ENCODE measurements around the gene MBOAT1.
A peak's percentile ranks its signal among the peaks of the same experiment; 100 is the strongest.

Gene MBOAT1

DNA sequence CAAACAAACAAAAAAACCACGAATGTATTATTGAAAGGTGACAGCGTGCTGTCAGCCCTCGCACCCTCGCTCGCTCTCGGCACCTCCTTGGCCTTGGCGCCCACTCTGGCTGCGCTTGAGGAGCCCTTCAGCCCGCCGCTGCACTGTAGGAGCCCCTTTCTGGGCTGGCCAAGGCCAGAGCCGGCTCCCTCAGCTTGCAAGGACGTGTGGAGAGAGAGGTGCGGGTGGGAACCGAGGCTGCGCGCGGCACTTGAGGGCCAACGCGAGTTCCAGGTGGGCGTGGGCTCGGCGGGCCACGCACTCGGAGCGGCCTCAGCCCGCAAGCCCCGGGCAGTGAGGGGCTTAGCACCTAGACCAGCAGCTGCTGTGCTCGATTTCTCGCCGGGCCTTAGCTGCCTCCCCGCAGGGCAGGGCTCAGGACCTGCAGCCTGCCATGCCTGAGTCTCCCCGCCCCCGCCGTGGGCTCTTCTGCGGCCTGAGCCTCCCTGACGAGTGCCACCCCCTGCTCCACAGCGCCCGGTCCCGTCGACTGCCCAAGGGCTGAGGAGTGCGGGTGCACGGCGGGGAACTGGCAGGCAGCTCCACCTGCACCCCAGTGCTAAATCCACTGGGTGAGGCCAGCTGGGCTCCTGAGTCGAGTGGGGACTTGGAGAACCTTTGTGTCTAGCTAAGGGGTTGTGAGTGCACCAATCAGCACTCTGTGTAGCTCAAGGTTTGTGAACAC is 20.9 kb upstream of the MBOAT1 start:
- DNase-seq (ENCODE audit: low spot score), result no peak

DNA sequence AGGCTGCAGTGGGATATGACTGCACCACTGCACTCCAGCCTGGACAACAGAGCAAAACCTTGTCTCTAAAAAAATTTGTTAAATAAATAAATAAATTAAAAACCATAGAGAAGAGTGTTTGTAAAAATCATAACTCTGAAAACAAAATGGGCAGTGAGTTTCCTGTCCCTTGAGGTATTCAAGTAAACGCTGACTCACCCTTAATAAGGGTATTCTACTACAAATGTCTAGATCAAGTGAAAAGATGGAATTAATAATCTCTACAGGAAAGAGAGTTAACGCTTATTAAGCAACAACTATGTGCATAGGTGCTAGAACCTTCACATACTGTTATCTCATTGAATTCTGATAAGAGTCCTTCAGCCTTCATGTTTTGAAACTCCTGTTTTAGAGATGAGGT is 19.9 kb upstream of the MBOAT1 start:
- no peak for DNase-seq (ENCODE audit: low spot score)

DNA sequence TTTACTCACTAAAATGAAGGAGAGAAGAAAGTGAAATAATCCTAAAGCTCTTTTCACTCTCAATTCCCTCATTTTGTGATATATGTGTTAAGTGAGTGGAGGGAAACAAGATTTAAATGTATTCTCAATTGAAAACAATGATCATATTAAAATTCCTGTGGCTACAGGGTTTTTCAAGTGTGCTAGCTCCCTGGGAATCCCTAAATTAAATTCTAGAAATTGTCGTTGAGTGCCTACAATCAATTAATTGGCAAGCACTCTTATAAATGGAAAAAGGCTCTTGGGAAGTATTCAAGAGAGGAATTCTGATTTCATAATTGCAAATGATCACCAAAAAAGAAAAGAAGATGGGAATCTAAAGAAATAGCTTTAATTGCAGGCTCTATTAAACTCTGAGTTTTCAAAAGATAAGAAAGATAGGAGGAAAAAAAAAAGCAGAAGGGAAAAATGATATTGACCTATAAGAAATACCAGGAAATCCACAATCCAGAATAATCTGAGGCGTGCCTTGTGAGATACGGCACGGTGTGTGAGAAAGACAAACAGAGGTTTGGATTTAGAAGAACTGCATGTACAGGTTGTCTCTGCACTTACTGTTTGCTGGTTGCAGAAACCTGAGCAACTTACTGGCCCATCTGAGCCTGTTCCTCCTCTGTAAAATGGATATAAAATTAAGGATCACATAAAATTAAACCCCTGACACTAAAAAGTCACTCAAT is 18.3 kb upstream of the MBOAT1 start:
- no peak for DNase-seq (ENCODE audit: low spot score)

DNA sequence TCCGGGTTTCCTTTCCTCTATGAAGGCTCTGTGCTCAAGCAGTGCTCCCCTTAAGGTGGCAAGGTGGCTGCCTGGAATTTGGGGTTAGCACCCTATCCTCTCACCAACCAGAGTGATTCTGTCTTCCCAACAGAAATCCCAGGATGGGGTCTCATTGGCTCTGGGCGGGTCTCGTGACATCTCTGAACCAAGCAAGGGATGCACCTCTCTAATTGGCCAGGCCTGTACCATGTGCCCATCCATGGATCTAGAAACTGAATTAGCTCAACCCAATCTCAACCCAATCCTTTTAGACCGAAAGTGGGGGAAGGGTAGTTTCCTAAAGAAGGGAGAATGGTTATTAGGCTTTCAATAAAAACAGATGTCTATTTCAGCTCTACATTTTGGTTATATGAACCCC is 17.6 kb upstream of the MBOAT1 start:
- DNase-seq (ENCODE audit: low spot score), result no peak

DNA sequence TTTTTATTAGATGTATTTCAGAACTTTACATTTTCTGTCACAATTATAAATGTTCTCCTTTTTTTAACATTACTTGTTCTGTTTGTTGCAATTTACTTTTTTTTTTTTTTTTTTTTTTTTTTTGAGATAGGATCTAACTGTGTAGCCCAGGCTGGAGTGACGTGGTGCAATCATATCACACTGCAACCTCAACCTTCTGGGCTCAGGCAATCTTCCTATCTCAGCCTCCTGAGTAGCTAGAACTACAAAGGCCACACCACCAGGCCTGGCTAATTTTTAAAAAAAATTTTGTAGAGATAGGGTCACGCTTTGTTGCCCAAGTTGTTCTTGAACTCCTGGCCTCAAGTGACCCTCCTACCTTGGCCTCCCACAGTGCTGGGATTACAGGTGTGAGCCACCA is 15.1 kb upstream of the MBOAT1 start:
- DNase-seq (ENCODE audit: low spot score), result no peak

DNA sequence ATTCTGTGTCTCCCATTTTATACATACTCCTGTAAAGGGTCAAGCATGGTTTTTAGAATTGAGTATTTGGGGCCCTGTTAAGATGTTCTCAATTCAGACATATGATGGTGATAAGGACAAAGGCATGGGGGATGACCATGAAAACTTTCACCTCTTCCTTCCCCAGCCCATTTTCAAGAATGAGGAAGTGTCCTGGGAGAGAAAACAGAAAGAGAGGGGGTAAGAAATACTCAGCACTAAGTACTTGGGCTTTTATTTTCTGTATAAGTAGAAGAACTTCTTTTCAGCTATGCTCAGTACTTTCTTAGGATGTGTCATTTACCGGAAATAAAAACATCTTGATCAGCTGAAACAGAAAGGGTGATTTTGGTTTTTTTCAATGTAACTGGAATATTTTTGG is 10.9 kb upstream of the MBOAT1 start:
- no peak for DNase-seq (ENCODE audit: low spot score)

DNA sequence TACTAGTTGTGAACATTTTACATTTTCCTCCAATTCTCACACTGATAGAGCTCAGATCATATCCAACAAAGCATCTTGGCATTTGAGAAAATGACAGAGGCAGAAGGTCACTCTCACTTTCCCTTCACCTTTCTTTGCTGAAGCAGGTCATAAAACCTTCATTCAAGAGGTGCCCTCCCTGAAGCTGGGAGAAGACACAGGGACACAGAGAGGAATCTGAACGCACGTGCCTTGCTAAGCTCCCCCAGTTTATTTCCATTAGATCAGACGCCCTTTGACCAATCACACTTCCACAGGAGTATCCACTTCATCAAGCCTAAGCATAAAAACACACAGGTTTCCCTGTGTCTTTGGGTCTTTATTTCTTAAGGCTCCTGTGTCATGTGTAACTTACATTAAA is 9.2 kb upstream of the MBOAT1 start:
- no peak for DNase-seq (ENCODE audit: low spot score)

DNA sequence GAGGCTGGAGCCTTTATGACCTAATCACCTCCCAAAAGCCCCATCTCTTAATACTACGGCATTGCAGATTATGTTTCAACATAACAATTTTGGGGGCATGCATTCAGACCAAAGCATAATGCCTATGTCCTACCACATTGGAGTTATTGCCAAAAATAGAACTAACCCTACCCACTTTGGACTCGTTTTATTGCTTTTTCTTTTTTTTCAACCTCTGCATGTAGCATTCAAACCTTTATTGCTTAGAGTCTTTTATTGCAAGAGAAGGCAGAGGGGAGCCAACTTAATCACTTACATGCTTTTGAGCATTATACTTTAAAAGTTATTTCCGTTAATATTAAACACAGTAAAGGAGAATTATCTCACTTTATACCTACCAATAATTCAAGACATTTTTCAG is 8.1 kb upstream of the MBOAT1 start:
- no peak for DNase-seq (ENCODE audit: low spot score)

DNA sequence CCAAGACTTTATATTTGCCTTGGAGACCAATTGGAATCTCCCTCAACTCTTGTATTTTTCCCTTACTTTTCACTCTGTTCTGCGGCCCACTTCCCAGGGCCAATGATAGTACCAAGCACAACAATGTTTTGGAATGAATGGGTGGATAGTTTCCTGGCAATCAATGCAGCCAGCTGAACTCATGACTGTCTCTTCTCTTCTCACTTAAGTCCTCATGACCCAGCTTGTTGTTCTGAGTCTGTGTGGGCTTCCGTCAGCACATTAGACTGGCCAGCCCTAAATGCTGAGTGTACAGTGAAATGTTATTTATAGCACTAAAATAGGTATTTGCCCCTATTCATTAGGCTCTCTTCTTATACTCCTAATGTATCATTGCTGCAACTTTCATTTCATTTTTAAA is 5.6 kb upstream of the MBOAT1 start:
- no peak for DNase-seq (ENCODE audit: low spot score)

DNA sequence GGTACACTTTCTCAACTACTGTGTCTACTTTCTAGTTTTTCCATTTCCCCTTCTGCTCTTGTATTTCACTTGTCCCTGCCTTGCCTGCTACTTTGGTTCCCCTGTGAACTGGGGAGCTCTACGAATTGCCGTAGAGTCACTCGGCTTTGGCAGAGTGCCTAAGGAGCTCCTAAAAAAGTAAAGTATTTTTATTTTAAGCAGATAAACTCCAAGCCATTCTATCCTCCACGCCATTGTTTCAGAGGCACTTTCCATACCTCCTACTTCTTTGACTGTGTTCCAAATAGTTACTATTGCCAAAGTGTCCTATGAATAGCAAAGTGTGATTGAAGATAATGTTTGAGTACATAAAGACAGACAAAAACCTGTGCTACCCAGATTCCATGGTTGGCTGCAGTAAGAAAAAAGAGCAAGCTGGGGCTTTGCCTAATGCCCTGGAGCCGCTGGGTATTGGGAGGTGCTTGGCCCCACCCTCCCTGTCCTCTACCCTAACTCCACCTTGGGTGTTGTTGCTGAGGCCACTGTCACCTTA is 5.1 kb upstream of the MBOAT1 start:
- no peak for DNase-seq (ENCODE audit: low spot score)

DNA sequence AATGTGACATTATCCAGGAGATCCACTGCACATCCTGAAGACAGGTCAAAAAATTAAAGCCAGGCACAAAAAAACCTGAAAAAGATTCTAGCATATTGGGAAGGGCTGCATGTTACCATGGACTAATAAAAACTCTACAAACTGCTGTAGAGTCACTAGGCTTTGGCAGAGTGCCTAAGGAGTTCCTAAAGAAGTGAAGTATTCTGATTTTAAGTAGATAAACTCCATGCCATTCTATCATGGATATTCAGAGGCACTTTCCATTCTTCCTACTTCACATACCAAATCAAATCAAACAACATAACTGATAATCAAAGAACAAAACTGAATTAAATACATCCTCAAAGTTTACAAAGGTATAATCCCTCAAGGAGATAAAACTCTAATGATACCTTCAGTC is 3.0 kb upstream of the MBOAT1 start:
- DNase-seq (ENCODE audit: low spot score), result no peak

DNA sequence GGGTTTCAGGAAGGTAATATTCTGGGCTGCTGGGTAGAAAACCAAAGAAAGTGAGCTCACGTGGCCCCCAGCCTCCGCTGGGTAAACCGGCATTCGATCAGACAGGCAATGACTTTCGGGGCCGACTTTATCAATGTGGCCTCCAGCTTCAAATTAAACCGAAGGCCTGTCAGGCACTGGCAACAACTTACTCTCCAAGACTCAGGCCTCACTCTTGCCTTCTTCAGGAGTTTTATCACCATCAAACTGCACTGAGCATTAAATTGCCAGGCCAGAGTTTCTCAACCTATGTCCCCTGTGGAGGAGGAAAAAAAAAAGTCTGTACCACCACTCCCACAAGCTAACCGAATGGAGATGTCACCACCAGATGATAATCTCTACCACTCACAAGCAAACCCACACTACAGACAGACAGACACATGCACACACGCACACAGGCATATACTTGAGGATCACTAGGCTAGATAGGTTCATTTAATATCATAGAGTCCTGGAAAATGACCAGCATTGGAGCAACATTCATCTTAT is 1.1 kb upstream of the MBOAT1 start:
- no peak for DNase-seq (ENCODE audit: low spot score)

DNA sequence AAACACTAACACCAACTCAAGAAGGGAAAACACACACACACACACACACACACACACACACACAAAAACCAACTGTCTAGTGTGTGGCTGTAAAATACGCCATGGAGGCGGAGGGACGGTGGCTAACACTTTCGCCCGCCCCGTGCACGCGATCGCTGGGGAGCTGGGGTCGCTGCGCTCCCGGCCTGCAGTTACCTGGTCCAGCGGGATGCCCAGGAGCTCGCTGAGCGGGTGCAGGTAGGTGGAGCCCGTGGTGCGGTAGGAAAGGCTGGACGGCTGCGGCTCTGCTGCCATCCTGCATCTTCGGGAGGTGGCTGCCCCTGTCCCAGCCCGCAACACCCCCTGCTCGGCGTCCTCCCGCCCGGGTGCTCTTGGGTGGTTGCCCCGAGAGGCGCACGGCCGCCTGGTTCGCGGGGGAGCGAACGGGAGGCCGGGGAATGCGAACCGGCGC is 303 bp downstream of the MBOAT1 start:
- peak; percentile 37 for DNase-seq (ENCODE audit: low spot score)

DNA sequence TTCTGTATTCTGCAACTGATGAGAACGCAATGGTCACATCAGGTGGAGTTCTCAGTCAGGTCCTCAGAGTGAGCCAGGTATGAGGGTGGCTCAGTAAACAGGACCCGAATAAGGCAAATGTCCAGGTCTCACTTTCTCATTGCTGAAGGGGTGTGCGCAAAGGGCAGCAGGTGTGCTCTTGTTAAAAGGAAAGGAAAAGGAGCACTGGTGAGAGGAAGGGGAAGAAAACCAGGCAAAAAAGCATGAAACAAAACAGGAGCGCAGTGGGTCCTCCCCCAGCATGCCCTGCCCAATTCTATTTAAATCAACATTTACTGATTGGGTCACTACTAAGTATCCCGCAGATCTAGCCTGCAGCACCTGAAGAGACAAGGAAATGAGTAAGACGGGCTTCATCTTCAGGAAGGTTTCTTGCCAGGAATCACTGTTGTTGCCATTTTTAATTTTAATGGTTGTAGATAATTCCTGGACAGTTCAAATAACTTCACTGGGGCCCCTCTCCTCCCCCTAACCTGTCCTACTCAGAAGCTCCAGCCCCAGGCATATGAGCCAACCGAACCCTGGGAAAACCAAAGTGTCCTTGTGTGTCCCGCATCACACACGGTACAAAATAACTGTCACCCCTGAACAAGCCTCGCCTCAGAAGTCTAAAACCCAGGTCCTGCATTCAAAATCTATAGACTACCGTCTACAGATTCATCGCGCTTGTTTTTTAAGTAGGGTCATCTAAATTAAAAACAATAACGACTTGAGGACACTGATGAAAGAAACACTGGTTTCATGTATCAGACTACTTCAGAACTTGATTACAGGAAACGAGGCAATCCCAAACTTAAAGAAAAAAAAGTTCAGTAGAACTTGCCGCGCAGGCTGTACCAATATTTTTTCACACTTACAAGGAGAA is 980 bp downstream of the MBOAT1 start:
- peak; percentile 24 for DNase-seq (ENCODE audit: low spot score)

DNA sequence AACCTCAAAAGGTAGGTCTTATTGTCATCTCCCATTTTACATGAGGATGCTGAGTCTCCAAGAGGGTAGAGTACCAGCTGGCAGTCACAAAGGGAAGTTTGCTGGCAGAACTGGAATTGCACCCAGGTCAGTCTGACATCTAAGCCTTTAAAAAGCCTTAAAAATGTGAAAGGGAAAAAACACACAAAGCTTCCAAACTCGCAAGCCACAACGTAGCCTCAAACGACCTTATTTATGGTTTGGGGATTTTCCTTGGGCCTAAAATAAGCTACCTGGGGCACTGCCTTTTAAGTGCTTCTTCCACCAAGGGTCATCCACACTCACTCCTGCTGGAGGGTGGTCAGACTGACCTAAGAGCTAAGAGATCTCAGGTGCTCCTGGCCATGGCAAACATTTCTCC is 2.1 kb downstream of the MBOAT1 start:
- no peak for DNase-seq (ENCODE audit: low spot score)

DNA sequence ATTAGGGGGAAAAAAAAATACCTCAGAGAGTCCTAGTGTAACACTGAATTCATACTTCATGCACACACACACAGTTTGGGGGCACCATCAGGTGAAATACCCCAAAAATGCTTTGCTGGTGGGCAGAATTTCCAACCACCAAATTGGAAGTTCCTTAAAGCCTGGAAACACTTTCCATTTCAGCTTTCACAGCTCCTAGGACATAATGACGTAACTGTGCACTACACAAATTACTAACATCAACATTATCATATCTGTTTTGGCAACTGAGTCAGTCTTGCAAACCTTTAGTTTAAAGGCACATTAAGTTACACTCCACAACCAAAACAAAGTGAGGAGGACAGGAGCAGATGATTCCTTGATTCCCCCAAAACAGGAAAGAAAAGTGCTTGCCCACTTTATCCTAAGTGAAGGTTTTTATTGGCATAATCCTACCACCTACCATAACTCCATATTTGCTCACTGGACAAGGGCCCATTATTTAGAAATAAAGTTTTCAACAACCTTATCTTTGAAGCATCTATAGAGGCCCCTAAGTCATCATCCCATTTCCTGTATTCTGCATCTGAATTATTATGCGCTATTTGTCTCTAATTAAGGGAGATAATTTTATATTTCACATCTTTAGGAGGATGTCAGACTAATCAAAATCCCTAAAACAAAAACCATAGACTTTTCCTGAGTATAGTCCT is 3.4 kb downstream of the MBOAT1 start:
- DNase-seq (ENCODE audit: low spot score), result no peak

DNA sequence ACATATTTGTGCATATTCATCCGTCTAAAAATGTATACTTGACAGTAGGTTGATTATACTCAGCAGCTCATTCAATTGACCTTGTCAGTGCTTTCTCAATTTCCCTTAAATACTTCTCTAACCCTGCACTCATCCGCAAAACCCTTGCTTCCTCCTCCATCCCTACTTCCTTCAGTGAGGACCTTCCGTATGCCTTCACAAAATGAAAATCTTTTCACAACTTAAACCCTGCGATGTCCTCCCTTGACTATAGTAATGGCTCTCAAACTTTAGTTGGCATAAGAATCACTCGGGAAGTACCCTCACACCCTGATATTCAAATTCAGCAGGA is 5.2 kb downstream of the MBOAT1 start:
- no peak for DNase-seq (ENCODE audit: low spot score)

DNA sequence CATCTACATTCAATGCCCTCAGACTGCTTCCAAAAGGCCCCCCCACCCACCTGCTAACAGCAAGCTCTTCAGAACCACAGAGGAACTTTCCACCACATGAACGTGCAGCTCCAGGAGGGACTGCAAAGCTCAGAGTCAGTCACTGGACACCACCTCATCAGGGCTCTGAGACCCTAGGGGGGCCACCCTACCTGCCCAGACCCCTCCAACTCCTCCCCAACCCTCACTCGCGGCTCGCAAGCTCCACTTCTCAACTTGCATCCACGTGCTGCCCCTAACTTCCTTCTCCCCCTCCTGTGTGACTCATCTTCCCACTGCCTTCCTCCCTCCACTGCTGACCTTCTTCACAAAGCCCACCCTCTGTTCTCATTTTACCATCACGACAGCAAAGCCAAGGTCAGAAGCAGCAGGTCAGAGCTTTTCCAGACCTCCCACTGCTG is 6.5 kb downstream of the MBOAT1 start:
- no peak for DNase-seq (ENCODE audit: low spot score)

DNA sequence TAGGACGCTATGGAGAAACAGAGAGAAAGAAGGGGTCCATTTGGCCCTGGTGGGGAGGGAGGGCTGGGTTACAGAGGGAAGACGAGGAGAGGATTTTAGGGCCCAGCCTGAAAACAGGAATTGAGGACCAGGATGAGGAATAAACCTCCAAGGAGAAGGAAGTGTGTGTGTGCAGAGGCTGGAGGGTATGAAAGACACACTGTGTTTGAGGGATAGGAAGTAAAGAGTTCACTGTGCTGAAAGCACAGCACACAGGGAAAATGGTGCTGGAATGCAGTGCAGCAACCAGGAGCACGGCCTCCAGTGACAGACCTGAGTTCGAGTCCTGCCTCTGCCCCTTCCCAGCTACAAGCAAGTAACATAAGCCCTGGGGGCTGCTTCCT is 7.8 kb downstream of the MBOAT1 start:
- DNase-seq (ENCODE audit: low spot score), result no peak

DNA sequence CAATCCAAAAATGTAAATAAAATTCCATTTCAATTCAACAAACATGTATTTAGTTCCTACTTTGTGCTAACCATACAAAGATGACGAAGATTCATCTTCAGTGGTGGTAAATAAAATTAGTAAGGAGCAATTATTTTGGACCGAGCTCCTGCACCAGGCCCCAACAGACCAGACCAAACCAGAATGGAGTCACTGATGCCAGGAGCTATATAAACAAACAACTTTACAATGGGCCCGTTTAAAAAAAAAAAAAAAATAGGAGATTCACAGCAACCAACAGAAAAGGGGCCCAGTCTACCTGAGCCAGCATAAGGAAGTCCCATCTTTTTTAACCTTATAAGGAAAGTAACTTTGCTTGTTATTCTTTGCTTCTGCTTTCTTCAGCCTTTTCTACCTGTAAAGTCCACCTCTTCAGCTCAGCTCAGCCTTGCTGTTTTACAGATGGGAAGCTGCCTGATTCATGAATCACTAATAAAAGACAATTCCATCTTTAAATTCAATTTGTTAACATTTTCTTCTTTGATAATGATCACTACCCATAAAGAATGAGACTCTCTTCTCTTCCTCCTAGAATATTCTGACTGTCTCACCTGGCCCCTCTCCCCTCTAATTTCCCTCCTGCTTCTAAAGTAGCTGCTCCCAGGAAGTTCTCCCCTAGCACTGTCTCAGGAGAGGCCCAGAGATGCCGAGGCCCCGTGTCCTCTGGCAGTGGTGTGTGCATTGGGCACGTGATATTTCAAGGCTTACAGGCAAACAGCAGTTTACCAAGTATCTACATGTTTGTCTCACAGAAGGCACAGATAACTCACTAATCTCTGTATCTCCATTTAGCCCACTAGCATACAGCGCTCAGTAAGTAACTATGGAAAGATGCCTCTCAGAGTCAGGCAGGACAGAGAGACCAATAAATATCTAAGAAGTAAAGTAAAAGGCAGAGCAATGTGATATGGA is 8.4 kb downstream of the MBOAT1 start:
- DNase-seq (ENCODE audit: low spot score), result no peak
